Measurements from ENCODE around the gene PKP1.

DNA sequence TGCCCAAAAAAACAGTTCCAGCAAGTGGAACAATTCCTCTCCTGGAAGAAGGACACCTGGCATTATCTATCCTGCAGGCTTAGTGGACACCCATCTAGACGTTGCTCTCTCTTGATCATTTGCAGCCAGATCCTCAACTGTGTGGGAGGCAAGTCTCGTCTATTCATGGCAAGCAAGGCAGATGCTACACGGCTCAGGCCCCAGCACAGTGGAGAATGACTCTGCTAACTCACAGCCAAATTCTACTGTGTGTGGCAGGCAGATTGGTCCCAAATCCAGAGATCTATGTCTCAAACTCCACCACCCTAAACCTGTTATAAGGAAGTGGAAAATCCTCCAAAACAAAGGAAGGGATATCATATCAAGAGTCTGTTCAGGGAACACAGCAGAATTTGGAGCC lies 87.2 kb downstream of the PKP1 start:
- TF ChIP-seq TCF4 (CRISPR knock-in tag; IDR thresholded peaks at IDR 0.05; ENCODE audit: borderline replicate concordance) (no peak), SNAI2 (CRISPR knock-in tag; IDR thresholded peaks at IDR 0.05) (no peak), ZFP30 (CRISPR knock-in tag; IDR thresholded peaks at IDR 0.05) (no peak), ISL1 (CRISPR knock-in tag; IDR thresholded peaks at IDR 0.05) (no peak)

Measured in SK-N-SH treated with all-trans-retinoic acid at 6 μM for 48 hours (cell line).